Gastrocnemius medialis (tissue), 4 donors: ENCODE results near the gene FLT4.

Experiments
- POLR2A ChIP-seq, 2 donors: fragments of 450-650 bp; IDR thresholded peaks; one replicate each; pipeline ENCODE4 v1.6.1; 2017; ENCODE audit warnings: antibody characterized with exemption in 2 of 2, mild to moderate bottlenecking in 2 of 2, moderate library complexity in 2 of 2
- TF ChIP-seq, protein P1 (sequence below), 5 experiments: fragments of 450-650 bp in 3 of 5; fragments of 200-600 bp in 2 of 5; sonication (generic) in 2 of 5; IDR thresholded peaks in 4 of 5; conservative IDR thresholded peaks in 1 of 5; 1 replicate in 4 of 5; 2 replicates in 1 of 5; pipeline ENCODE4 v1.5.1; 2016 to 2019; ENCODE audit warnings: antibody characterized with exemption in 5 of 5, mild to moderate bottlenecking in 3 of 5, moderate library complexity in 3 of 5

DNA sequence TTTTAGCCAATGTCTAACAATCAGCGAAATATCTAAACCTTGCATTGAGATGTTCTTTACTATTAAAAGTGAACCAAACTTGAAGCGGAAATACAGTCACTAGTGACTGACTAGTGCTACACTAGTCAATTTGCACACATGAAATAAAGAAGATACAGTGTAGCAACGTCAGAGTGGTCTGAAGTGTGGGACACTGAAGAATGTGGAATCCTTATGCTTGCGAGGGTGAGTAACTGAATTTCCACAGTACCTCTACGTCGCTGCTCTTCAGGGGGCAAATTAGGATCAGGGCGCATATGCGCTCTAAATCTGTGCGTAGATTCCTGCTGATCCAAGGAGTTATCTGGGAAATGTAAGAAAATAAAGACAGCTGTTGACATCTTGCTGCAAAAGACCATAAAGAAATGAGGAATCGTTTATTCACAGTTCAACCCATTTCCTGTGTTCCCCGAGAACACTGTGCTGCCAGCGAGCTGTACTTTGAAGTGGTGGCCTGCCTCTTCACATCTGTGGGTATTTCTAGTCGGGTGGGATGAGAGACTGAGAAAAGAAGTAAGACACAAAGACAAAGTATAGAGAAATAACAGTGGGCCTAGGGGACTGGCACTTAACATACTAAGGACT, 39.8 kb upstream of the FLT4 start:
- no peak for TF ChIP-seq POLR2A (IDR thresholded peaks at IDR 0.05)
- TF ChIP-seq, protein P1, sequence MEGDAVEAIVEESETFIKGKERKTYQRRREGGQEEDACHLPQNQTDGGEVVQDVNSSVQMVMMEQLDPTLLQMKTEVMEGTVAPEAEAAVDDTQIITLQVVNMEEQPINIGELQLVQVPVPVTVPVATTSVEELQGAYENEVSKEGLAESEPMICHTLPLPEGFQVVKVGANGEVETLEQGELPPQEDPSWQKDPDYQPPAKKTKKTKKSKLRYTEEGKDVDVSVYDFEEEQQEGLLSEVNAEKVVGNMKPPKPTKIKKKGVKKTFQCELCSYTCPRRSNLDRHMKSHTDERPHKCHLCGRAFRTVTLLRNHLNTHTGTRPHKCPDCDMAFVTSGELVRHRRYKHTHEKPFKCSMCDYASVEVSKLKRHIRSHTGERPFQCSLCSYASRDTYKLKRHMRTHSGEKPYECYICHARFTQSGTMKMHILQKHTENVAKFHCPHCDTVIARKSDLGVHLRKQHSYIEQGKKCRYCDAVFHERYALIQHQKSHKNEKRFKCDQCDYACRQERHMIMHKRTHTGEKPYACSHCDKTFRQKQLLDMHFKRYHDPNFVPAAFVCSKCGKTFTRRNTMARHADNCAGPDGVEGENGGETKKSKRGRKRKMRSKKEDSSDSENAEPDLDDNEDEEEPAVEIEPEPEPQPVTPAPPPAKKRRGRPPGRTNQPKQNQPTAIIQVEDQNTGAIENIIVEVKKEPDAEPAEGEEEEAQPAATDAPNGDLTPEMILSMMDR (IDR thresholded peaks at IDR 0.05 in 4 of 5, conservative IDR thresholded peaks at IDR 0.05 in 1 of 5), result no peak
